ENCODE results near the gene PDE4A.
"Not testable (repeated sequence)": the region's sequence is repeated elsewhere in the genome, so short reads cannot be mapped to it uniquely, and the experiment has no call there.

The PDE4A gene

DNA sequence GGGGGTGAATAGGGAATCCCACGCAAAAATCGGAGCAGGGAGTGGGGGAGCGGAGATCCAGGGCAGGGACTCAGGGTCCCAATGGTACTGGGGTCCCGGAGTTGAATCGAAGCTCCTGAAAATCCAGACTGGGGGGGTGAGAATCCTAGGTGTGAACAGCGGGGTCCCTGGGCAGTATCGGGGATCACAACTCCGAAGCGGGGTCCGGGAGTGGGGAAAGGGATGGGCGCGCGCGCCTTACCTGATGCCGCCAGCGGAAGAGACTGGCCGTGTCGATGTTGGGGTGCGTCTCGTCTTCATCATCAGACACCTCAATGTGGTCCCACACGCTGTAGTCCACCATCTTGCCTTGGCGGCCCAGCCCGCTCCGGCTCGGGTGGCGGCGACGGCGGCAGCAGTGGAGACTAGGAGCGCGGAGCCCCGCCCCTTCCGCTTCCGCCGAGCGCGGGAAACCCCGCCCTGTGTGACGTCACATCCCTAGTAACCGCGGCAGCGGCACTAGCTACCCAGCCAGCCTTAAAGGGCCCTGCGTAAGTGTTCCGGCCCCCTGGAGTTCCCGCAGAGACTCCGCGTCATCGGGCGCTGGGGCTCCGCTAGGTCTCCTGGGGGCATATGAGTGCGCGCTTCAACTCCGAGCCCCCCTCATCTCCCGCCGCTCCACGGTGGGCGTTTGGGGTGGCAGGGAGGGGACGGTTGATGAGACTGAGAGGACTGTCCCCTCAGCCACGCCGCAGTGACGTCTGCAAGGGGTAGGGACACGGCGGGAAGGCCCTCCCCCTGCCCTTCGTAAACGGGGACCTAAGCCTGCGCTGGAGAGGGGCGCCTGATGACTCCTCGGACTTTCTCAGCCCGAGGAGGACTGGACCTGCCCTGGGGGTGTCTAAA lies 17.0 kb upstream of the PDE4A start, which contains the start of gene CDC37:
Gene CDC37 (minus strand): TSS at position 406 of the 885 bp plus-strand sequence. CDS start 63 bp downstream, at position 343.
- peak; percentile 97 for DNase-seq (ENCODE audit: low spot score)

GRCh38 chr19:10404888-10405820 lies 15.2 kb upstream of the PDE4A start:
- peak; percentile 68 for DNase-seq (ENCODE audit: low spot score)

GRCh38 chr19:10406191-10406590 lies 14.1 kb upstream of the PDE4A start:
- DNase-seq (ENCODE audit: low spot score) = no peak

DNA sequence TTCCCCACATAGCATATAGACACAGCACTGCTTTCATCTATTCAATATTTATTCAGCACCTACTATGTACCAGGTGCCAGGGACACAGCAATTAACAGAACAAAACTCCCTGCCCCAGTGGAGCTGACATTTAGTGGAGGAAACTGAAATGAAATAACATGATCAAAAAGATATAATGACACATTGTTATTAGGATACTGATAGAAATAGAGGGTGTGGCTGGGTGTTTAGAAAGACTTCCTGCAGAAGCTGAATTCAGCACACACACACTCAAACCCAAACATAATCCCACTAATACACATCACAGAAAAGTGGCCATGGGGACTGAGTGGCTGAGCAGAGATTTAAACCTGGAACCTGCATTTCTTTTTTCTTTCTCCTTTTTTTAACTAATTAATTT lies 13.2 kb upstream of the PDE4A start:
- DNase-seq (ENCODE audit: low spot score) = peak; percentile 40

GRCh38 chr19:10408511-10409283 lies 11.6 kb upstream of the PDE4A start:
- DNase-seq (ENCODE audit: low spot score) = peak; percentile 70

DNA sequence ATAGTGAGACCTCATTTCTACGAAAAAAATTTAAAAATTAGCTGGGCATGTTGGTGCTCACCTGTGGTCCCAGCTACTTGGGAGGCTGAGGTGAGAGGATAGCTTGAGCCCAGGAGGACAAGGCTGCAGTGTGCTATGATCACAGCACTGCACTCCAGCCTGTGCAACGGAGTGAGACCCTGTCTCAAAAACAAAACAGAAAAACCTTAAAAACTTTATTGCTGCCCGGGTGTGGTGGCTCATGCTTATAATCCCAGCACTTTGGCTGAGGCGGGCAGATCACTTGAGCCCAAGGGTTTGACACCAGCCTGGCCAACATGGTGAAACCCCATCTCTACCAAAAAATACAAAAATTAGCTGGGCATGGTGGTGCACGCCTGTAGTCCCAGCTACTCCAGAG lies 9.1 kb upstream of the PDE4A start:
- not testable (repeated sequence) for DNase-seq (ENCODE audit: low spot score)

GRCh38 chr19:10412257-10412977 lies 7.9 kb upstream of the PDE4A start:
- peak; percentile 56 for DNase-seq (ENCODE audit: low spot score)

GRCh38 chr19:10416083-10416379 lies 4.3 kb upstream of the PDE4A start:
- DNase-seq (ENCODE audit: low spot score) = no peak

DNA sequence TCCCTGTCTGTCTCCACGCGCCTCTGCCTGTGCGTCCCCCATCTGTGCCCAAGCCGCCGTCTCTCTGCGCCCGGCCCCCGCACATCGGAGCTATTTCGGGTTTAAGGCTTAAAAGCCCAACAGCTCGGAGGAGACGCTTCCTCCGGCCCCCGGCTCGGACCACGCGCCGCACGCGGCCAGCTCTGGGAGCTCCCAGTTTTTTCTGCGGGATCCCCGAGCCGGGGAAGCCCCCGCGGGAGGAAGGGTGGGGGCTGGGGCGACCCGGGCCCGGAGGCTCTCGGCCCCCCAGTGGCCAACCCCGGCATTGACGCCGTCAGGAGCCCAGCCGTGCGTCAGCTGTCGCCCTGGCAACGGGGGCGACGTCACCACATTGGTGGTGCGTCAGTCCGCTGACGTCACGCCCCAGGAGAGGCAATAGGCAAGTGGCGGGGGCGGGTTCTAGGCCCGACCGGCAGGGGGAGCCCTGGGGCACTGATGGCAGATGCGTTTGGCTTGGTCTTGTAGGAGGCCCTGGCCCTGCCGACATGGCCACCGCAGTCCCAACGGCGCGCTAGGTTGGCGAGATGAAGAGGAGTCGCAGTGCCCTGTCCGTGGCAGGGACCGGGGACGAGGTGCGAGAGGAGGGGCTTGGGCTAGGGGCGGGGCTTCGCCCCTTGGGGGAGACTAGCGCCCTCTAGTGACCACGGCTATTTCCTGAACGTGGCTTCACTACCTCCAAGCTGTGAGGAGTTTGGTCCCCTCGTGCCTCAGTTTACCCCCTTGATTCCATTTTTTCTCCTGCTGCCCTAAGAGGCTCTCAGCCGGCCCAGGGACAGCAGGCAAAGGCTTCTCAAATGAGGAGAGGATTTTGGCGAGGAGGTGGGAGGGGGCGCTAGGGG lies 3.7 kb upstream of the PDE4A start:
- DNase-seq (ENCODE audit: low spot score) = peak; percentile 89

DNA sequence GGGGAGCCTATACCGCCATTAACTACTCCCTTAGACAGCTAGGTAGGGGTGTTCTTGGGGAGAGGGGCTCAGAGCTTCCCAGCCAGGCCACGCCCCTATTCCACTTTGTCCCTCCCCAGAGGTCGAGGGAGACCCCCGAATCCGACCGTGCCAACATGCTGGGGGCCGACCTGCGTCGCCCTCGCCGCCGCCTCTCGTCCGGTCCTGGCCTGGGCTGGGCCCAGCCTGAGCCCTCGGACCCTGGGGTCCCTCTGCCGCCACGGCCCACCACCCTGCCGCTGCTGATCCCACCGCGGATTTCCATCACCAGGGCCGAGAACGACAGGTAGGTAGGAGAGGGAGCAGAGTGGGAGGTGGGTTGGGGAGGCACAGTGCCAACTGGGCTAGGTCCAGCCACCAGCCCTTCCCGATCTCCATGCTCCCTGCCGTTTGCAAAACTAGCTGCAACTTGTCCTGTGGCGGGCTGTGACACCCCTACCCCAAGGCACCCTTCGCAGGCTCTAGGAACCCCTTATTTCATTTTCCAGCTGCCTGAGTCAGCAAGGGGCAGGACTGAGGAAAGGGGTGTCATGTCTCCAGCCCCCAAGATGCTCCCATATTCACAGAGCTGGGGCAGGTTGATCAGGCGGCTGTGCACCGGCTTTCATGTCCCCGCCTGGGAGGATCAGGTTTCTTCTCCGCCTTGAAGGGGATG lies 2.6 kb upstream of the PDE4A start:
- no peak for DNase-seq (ENCODE audit: low spot score)

DNA sequence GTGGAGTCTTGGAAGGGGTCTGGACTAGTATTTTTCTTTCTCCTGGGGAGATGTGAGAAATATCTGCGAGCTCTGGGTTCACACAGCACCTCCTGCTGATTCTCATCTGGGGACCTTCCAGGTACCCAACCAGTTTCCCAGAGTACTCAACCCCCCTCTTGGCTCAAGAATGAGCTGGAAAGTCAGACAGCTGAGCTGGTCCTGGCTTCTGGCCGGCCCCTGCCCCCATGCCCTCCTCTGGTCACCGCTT lies 2.2 kb upstream of the PDE4A start:
- DNase-seq (ENCODE audit: low spot score) = no peak

- no peak for DNase-seq (ENCODE audit: low spot score)
Observed at GRCh38 chr19:10418485-10419199, 1.7 kb upstream of the PDE4A start.

- no peak for DNase-seq (ENCODE audit: low spot score)
Observed at GRCh38 chr19:10419200-10419645, 1.1 kb upstream of the PDE4A start.

- no peak for DNase-seq (ENCODE audit: low spot score)
Observed at GRCh38 chr19:10419646-10420443, 493 bp upstream of the PDE4A start.

DNA sequence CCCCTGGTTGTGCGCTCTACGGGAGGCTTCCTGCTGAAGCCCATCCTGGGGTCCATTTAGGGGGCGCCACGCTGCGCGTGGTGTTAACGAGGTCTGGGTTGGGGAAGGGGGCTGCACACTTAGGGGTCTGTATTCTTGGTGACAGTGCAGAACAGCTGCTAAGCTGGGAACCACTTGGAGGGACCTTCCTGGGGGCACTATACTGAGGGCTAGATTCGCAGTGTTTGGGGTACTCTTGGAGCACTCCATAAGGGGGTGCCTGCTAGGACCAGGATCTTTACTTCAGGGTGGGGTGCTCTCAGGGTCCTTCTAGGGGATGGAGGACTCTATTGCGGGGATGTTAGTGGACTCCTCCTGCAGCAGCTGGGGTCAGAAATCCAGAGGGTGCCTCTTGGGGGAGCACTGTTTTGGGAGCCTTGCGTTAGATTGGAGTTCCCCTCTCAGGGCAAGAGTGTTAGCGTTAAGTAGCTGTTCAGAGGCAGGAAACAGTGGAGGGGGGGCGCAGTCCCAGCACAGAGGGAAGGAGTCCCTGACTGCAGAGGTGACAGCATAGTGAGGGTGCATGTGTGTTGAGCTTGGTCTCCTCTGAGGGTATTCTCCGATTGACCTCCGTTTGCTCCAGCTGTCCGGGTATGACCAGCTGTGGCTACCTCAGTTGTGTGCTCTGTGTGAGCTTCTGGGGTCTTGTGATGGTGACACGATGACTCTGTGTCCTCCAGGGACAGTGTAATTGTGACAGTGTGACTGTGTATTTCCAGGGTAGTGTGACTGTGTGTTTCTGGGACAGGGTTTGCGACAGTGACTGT lies 1.1 kb downstream of the PDE4A start:
- no peak for DNase-seq (ENCODE audit: low spot score)

DNA sequence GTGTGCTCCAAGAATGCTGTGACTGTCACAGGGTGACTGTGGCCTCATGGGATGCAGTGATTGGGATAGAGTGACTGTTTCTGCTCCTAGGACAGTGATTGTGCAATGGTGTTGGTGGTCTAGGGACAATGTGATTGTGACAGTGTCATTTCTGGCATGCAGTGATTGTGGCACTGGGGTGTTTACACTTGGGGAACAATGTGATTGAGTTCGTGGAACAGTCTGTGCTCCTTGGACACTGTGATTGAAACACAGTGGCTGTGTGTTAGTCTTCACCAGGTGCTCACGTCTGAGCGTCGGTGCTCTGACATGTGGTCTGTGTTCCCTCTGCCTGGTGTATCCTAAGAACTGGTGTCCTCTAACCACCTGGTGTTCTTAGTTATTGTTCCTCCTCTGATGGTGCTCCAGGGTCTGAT lies 1.7 kb downstream of the PDE4A start:
- no peak for DNase-seq (ENCODE audit: low spot score)

GRCh38 chr19:10422846-10423245 lies 2.5 kb downstream of the PDE4A start:
- DNase-seq (ENCODE audit: low spot score) = no peak
